Muscle of arm (tissue), 14 donors: Measurements from ENCODE around the gene MLNR. TPM values are rescaled to one million over a fixed set of nuclear protein-coding genes. Genes with fewer than 3 reads are reported as not detected.

ENCODE experiments used
- DNase-seq: peaks from one replicate; pipeline ENCODE4 v3.0.0-alpha.2; 2013
- long read RNA-seq, 11 donors: transcript quantifications; one replicate each; lab custom pipeline, GENCODE V29; 2026
- polyA plus RNA-seq, 12 donors: library from polyadenylated mRNA; unstranded; fragments of 120-200 nt; gene quantifications; one replicate each; pipeline ENCODE4 v1.2.1, GENCODE V29; 2013; ENCODE audit not compliant: insufficient read length in 12 of 12

MLNR gene, protein sequence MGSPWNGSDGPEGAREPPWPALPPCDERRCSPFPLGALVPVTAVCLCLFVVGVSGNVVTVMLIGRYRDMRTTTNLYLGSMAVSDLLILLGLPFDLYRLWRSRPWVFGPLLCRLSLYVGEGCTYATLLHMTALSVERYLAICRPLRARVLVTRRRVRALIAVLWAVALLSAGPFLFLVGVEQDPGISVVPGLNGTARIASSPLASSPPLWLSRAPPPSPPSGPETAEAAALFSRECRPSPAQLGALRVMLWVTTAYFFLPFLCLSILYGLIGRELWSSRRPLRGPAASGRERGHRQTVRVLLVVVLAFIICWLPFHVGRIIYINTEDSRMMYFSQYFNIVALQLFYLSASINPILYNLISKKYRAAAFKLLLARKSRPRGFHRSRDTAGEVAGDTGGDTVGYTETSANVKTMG
- polyA plus RNA-seq, result not detected
- long read RNA-seq, donor 1, result 0 reads
- long read RNA-seq, donor 2, result 0 reads
- long read RNA-seq, donor 3, result 0 reads
- long read RNA-seq, donor 4, result 0 reads
- long read RNA-seq, donor 5, result 0 reads
- long read RNA-seq, donor 6, result 0 reads
- long read RNA-seq, donor 7, result 0 reads
- long read RNA-seq, donor 8, result 0 reads
- long read RNA-seq, donor 9, result 0 reads
- long read RNA-seq, donor 10, result 0 reads
- long read RNA-seq, donor 11, result 0 reads

DNA sequence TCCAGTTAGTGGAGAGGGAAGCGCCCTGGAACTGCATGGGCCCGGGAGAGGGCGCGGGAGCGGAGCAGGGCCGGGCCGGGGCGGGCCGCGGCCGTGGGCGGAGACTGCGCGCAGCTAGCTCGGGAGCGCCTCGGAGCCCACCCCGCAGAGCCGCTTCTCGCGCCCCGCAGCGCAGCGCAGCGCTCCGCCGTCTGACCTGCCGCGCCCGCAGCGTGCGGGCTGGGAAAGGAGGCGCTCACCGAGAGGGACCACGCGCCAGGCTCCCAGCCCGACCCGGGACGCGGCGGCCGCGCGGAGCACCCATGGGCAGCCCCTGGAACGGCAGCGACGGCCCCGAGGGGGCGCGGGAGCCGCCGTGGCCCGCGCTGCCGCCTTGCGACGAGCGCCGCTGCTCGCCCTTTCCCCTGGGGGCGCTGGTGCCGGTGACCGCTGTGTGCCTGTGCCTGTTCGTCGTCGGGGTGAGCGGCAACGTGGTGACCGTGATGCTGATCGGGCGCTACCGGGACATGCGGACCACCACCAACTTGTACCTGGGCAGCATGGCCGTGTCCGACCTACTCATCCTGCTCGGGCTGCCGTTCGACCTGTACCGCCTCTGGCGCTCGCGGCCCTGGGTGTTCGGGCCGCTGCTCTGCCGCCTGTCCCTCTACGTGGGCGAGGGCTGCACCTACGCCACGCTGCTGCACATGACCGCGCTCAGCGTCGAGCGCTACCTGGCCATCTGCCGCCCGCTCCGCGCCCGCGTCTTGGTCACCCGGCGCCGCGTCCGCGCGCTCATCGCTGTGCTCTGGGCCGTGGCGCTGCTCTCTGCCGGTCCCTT lies at the start of gene MLNR:
Gene MLNR, plus strand, starts transcription at position 303 of the 820 bp plus-strand sequence. Its CDS starts 0 bp downstream, at position 303.
- DNase-seq, result no peak

DNA sequence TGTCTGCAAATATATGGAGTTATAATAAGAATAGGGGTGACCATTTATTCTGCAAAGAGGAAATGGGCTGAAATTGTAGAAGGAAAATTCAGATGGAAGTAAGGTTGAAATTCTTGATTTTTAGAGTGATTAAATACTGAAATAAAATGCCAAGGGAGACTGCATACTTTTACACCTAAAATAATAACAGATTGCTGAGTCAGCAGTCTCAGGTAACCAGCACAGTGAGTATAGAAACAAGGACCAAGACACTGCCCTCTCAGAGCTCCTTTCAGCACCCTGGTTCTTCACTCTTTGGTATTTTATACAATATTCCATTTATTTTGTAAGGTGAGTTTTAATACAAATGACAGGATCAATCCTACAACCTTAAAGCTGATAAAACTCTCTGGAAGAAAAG lies 48.8 kb upstream of the MLNR start:
- DNase-seq, result no peak

DNA sequence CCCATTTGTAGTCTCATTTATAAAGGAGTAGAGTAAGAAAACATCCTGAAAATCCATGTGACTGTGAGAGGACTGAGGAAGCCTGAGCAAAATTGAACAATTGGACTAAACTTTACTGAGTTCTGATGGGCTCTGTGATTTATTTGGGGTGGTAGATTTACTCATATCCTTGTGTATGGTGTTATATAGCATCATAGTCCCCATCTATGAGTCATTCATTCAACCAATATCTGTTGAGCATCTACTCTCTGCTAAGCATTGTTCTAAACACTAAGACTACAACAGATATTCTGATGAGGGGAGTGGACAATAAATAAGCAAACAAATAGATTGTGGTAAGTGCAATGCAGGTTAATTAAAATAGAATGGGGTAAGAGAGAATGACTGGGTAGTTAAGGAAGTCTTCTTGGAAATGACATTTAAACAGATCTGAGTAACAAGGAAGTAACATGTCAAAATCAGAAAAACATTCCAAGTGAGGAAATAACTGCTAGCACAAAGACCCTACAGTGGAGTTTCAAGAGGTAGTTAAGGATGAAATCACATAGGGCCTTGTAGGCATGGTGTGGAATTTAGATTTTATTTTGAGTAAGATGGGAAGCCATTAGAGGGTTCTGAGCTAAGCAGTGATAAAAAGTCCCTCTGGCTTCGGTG lies 36.3 kb upstream of the MLNR start:
- no peak for DNase-seq

DNA sequence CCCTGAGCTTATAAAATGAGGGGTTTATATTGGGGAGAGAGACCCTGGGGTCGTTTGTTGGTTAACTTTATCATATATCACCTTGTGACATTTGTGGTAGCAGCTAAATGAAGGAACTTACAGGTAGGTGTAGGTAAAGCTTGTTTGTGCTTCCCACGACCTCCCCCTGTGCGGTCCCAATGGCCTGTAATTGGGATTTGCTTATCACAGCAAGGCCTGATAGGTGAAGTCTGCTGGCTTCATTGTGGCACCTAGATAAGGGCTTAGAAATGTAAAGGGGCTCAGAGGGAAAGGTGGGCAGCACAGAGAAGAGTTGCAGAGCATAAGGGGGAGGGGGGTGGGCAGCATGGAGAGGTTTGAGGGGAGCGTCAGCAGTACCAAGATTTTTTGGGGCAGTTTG lies 35.5 kb upstream of the MLNR start:
- DNase-seq, result no peak

DNA sequence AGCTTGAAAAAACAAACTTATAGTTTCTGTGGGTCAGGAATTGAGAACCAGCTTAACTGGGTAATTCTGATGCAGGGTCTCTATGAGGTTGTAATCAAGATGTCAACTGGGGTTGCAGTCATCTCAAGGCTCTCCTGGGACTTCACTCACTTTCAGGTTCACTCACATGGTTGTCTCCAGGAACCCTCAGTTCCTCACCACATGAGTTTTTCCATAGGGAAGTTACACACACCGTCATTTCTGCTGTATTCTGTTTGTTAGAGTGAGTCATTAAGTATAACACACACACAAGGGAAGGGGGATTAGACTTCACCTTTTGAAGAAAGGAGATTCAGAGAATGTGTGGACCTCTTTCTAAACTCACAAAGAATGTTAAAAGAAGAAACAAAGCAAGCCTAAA lies 34.9 kb upstream of the MLNR start:
- peak; percentile 2 for DNase-seq

DNA sequence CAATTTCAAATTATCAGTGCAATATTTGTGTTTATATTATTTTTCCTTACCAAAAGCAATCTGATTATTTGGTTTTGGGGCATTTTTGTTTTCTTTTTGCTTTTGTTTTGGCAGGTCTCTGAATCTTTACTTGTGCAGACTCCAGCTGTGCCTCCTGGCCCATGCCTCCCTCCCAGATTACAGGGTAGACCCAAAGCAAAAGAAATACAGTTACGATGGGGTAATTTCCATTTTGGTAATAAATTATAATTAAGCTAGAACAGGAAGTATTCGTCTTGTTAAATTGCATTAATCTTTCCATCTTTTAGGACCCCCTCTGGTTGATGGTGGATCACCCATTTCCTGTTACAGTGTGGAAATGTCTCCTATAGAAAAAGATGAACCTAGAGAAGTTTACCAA lies 29.2 kb upstream of the MLNR start:
- no peak for DNase-seq

DNA sequence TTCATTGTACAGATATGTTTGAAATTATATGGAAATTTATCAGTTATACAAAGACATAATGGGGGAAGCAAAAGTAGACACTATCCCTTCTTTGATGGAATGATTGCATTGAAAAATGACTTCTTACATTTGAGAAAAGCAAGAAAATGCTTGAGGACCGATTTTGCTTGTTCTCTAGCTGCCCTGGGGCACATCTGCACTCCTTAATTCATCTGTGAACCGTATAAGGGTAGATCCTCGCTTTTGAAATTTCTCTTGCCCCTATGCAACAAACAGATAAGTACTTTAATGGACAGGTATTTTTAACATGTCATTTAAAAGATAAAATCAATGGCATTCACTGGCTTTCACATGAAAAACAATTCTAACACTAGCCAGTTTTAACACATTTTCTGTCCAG lies 13.5 kb upstream of the MLNR start:
- no peak for DNase-seq

DNA sequence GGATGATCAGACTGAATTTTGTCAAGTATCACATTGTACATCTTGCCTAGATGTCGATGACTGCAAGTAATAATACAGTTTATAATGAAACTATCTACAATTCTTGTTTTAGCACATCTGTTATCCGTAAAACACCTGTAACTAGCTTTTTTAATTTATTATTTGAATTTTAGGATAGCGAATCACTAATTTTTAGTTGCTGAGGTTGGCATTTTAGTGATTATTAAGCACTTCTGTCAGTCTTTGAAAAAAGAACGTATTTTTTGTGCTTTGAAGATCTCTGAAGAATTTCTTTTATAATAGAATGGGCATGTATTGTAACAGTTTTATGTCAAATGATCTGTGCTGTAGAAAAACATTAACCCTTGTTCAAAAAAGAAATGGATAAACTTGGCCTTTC lies 11.5 kb upstream of the MLNR start:
- no peak for DNase-seq

DNA sequence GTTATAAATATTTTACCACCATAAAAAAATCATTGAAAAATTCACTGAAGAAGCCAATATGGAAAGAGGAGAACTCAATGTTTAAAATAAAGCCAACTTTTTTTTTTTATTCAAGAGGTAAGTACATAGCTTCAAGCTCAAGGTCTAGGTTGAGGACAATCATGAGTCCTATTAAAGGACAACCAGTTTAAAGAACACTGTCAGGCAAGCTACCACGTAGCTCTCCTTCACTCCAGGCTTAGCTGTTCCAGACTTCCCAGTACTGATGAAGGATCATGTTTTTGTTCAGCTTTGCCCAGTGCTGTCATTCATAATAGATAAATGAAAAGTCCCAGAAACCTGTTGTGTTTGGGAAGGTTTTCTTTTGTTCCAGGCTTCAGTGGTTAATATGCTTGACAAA lies 10.0 kb upstream of the MLNR start:
- no peak for DNase-seq

DNA sequence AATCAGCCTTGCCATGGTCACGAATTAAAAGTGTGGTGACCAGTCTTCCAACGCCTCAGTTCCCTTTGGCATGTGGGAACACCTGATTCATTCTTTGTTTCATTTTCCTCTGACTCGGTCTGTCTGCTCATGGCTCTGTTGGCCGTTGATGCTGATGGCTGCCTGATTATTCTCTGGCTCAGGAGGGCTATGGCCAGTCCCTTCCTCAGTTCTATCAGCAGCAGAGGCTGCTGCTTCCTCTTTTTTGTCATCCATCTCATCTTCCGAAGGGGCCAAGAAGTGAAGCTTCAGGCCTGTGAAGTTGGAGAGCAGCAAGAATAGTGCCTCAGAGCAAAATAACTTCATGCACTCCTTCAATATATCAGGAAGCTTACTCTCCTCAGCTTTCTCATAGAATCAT lies 9.5 kb upstream of the MLNR start:
- DNase-seq, result no peak

DNA sequence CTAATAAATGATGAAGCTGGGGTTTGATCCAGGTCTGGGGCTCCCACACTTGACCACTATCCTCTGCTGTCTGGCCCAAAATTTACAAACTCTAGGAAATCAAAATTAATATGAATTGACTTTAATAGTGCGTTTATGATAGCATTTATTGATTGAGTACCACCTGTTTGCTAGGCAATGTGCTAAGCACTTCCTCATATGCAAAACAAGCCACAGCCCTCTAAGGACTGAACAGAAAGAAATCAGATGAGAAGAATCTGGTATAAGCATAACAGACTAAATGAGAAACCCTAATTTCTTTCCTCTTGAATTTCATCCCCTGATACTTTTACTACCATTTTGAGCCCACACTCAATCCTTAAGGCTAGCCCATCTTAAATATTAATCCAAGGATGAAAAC lies 6.6 kb upstream of the MLNR start:
- no peak for DNase-seq

DNA sequence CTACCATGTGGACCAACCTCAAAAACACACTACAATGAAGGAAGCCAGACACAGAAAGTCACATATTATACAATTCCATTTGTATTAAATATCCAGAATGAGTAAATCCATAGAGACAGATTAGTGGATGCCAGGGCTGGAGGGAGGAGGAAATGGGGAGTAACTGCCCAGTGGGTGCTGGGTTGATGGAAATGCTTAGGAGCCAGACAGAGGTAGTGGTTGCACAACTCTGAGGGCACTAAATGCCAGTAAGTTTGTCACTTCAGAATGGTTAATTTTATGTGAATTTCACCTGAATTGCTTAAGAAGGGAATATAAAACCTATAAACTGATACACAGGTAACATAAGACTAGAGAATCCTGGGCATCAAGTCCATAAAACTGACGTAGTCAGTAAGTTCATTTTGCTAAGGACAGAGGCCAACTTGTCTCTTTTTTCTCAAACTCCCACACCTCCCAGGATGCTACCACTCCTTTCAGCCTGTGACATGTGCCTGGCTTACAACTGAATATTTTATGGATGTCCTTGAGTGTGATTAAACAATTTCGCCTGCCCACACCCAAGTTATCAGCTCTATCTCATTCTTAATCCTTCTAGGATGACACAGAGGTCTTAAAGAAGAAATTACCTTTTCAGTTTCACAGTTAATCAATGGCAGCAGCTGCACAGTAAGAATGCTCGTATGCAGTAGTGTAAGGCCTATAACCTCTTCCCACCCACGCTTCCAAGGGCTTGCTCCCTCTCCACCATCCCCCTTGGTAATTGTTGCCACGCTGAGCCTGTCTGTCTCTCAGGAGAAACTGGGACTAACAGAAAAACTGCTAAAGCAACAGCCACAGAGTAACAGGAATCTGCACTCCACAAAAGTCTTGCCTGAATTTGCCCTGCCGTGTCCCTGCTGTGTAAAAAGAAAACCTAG lies 5.9 kb upstream of the MLNR start:
- no peak for DNase-seq

DNA sequence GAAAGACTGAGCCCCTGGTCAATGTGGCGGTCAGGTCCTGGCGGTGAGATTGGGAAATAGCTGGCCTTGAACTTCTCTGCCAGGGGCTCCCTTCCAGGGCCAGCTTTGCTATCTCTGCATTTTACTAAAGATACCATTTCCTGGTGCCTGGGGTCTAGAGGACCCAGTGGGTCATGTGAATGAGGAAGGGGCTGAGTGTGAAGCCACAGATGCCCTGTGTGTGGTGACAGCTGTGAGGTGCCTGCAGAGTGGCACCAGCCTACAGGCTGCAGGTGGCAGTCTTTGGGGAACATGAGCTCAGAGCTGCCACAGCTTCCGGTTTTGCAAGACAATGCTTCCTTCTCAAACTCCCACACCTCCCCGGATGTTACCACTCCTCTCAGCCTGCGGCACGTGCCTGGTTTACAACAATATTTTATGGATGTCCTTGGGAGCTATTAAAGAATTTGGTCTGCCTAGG lies 5.2 kb upstream of the MLNR start:
- DNase-seq, result no peak

DNA sequence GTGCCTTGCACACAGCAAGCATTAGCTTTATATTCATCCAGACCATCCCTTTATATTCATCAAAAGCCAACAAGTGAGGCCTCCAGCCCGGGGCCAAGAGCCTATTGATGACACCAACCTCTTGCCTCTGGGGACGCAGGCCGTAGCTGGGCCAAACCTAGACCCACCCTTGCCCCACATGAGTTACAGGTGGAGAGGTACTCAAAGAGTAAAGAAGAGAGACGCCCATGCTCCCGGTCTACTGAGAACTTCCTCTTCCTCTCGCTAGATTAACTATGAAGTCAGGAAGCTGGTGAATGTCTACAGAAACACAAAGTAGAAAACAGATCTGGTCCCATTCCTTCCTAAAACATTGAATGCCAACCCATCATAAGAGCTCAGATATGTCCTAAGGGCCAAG lies 3.8 kb upstream of the MLNR start:
- no peak for DNase-seq

DNA sequence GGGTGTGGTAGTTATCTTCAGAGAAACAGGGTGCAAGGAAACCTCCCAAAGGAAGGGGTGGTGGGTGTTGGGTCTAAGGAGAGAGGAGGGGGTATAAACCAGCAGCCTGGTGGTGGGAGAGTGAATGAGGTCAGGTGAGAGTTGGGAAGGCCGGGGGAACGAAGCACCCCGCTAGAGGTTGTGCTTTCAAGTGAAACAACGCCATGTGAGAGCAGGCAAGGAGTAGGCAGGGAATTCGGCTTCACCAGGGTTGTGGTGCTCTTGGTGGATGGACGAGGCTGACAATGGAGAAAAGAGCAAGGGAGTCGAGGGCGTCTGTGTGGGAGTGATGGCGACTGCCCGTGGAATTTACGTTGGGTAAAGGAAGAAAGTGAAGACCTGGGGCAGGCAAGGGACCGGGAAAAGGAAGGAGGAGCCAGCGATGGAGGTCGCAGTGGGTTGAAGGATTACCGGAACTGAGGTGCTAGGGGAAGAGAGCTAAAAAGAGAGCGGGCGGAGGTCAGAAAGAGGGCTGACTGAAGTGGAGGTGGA lies 2.1 kb upstream of the MLNR start:
- no peak for DNase-seq

DNA sequence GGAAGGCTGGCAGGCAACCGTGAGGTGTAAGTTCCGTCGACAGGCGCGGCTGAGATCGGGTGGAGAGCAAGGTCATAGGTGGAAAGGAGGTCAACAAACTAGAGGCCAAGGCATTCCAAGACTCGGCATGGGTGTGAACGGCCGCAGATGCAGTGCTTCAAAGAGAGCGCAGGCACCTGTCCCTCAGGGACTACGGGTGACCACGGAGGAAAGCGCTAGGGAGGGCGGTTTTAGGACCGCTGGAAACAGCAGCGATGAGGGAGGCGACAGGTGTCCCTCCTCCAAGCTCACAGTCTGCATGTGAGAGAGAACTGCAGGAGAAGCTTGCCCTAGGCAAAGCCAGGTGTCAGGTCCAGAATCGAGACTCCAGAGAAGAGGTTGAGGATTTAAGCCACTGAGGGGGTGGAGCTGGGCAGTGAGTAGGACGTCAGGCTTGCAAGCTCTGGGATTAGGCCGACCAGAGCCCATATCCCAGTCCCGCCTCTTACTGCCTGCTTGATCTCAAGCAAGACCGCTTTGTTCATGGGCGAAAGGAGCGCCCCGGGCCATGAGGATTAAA lies 1.6 kb upstream of the MLNR start:
- no peak for DNase-seq

DNA sequence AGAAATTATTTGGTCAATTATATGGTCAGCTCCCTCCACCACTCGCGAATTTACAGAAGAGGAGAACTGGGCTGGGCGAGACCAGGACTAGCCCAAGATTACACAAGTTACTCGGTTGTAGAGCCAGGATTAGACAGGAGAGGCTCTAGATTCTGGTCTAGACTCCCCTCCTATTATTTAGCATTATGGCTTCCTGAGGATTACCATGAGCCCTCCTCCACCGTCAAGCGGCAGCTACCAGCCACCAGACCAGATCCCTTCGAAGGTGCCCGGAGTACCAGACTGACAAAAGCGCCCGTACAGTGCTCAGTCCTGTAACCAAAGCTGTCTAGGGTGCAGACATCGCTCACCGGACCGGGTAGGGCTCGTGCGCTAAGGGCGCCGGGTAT lies 497 bp upstream of the MLNR start:
- DNase-seq, result no peak

DNA sequence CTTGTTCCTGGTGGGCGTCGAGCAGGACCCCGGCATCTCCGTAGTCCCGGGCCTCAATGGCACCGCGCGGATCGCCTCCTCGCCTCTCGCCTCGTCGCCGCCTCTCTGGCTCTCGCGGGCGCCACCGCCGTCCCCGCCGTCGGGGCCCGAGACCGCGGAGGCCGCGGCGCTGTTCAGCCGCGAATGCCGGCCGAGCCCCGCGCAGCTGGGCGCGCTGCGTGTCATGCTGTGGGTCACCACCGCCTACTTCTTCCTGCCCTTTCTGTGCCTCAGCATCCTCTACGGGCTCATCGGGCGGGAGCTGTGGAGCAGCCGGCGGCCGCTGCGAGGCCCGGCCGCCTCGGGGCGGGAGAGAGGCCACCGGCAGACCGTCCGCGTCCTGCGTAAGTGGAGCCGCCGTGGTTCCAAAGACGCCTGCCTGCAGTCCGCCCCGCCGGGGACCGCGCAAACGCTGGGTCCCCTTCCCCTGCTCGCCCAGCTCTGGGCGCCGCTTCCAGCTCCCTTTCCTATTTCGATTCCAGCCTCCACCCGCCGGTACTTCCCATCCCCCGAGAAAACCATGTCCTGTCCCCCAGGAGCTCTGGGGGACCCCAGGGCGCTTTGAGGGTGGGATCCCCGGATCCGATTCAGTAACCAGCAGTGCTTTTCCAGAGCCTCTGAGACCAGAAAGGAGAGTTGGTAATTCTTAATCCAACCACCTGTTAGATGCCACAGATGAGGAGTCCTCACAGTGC lies 885 bp downstream of the MLNR start:
- no peak for DNase-seq

DNA sequence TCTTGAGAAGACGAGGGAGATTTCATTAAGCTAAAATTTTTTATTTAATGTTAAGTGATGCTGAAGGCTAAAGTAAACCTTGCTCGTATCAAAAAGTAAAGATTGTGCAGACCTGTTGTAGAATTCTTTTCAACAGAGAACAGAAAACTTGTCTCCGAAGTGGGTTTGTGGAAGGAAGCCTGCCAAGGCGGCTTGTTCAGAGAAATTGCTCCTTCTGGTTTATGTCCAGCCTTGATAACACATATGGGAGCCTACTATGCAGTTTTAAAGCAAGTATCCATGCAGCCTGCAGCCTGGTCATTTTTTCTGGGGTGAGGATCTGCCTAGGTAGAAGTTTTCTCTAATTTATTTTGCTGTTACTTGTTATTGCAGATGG lies 1.4 kb downstream of the MLNR start:
- DNase-seq, result no peak
